ENCODE results near the gene AEBP1.
"Not testable (repeated sequence)": the region's sequence is repeated elsewhere in the genome, so short reads cannot be mapped to it uniquely, and the experiment has no call there.

AEBP1 gene

DNA sequence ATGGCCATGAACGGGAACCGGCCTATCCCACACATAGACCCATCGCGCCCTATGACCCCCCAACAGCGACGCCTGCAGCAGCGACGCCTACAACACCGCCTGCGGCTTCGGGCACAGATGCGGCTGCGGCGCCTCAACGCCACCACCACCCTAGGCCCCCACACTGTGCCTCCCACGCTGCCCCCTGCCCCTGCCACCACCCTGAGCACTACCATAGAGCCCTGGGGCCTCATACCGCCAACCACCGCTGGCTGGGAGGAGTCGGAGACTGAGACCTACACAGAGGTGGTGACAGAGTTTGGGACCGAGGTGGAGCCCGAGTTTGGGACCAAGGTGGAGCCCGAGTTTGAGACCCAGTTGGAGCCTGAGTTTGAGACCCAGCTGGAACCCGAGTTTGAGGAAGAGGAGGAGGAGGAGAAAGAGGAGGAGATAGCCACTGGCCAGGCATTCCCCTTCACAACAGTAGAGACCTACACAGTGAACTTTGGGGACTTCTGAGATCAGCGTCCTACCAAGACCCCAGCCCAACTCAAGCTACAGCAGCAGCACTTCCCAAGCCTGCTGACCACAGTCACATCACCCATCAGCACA, 9.7 kb downstream of the AEBP1 start:
- DNase-seq (ENCODE audit: low read depth, low spot score) = no peak
- H3K27ac ChIP-seq = no peak overlapping the region

DNA sequence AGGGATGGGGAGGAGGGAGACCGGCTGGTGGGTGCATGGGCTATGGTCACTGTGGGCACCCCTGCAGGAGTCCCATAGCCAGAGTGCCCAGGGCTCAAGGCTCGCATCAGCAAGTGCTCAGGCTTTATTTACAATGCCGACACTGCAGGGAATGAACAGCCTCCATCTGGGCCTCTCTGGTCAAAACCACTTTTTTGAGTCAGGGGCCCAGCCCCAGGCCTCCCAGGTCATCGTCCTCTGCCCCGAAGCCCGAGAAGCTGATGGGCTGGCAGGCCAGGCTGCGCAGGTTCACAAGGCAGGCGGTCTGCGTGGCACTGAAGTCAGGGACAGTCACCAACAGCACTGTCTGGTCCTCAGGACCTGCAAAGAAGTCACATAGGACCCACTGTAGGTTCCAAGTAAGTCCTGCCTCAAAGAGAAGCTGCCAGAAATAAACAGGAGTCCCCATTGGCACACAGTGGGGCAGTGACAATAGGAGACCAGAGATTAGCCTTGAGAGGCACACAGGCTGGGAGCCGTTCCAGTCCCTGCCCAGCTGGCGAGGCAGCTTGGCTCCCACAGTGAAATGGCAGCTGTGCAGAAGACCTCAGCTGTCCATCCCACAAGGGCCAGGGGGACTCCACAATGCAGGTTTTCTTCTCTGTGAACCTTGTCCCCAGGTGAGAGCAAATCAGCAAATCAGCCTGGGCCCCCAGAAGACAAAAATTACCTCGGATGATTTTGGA, 10.6 kb downstream of the AEBP1 start:
- H3K27ac ChIP-seq = no peak overlapping the region
- no peak for DNase-seq (ENCODE audit: low read depth, low spot score)

DNA sequence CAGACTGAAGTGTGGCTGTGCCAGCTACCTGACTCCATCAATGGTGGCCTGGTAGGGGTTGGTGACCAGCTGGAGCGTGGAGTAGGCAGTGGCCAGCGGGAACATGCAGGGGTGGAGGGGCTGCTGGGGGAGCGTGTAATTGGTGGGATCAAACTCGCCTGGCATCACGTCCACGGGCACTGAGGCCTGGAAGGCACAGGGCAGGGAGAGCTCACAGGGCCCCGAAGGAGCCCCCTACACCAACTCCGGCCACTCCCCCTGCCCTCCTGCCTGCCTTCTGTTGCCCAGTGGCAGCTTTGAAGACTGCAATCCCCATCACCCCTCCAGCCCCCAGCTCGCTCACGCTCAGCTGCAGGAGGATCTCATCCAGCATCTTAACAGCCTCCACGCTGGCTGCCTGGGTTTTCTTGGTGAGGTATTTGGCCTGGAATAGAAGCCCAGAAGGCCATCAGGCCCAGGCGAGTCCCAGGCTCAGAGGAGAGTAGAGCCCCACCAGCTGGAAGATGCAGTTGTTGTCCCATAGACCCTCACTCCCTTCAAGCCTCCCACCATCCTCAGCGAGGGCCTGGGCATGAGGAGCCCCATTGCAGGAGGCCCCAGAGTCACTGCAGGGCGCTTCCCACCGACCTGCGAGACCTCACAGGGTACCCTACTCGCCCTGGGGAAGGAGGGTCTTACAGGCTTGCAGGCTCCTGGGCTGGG, 12.1 kb downstream of the AEBP1 start:
- no peak overlapping the region for H3K27ac ChIP-seq
- DNase-seq (ENCODE audit: low read depth, low spot score) = no peak

DNA sequence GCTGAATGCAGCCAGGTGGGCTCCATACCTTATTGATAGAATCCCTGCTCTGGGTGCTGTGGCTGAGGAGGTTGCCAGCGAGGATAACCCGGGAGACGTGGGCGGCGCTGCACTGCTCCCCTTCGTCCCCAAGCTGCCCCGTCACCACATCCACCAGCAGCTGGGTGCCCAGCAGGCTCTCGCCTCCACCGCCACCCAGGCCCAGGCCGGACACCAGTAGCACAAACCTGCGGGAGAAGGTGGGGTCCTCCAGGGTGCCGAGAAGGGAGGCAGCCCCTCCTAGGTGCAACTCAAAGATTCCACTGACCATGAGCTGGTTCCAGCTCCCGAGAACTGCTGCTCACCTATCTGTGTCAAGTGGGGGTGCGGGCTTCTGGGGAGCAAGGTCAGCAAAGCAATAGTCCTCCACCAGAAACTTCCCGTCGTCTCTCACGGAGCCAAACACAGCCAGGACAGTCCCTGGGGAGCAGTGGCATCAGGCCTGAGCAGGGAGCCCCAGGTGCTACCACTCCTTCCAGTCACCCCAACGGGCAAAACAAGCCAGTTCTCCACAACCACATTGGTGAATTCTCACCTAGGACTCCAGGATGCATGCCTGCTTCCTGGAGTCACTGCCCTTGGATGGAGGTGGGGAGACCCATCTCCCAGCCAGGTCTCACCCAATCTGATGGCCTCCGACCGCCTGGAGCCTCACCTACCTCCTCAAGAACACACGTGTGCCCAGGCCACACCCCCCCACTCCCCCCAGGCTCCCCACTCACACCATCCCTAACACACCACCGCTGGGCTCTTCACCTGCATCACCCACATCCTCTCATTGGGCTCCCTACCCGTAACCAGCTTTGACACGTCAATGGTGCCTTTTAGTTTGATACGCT, 12.9 kb downstream of the AEBP1 start:
- H3K27ac ChIP-seq = no peak overlapping the region
- no peak for DNase-seq (ENCODE audit: low read depth, low spot score)

DNA sequence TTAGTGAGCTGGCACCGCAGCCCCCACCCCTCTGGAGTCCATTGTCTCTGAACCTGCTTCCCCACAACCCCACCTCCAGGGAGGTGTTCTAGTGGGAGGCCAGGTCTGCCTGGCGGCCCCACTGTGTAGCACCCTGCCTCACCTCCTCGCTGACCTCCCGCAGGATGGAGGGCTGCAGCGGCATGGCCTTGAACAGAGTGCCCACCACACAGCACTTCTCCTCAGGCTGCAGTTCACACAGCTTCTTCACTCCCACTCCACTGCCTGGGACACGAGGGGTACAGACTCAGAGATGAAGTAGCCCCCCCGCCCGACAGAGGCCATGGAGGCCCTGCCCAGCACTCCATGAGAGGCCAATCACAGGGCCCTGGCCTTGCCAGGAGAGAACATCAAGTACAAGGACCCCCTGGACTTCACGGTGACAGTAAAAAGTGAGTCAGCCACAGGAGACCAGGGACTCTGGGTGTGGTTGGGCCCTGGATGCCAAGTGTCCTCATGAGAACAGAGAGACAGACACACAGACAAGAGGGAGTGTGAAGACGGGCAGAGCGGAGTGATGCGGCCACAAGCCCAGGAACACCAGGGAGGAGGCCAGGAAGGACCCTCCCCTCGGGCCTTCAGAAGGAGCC, 13.8 kb downstream of the AEBP1 start:
- no peak for DNase-seq (ENCODE audit: low read depth, low spot score)
- H3K27ac ChIP-seq = no peak overlapping the region

DNA sequence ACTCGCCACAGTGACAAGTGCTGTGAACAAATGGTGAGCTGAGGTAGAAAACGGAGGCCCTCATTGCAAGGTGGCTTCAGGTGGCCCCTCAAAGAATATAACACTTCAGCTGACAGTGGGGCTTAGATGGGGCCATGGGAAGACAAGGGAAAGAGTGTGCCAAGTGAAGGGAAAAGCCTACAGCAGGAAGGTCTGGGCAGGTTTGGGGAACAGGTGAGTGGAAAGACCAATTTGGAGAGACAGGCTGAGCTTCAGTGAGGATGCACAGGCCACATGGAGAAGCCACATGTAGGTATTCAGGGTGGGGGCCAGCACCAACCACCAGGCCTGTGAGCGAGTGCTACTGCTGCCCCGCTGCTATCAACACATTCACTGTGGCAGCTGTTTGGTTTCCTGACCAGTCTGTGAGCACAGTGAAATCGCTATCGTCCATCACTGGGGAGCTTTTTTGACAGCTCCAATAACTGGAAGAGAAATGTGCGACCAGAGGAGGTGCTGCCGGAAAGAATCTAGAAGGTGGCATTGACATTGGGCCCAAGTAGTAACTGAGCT, 15.8 kb downstream of the AEBP1 start:
- no peak overlapping the region for H3K27ac ChIP-seq
- DNase-seq (ENCODE audit: low read depth, low spot score) = no peak

DNA sequence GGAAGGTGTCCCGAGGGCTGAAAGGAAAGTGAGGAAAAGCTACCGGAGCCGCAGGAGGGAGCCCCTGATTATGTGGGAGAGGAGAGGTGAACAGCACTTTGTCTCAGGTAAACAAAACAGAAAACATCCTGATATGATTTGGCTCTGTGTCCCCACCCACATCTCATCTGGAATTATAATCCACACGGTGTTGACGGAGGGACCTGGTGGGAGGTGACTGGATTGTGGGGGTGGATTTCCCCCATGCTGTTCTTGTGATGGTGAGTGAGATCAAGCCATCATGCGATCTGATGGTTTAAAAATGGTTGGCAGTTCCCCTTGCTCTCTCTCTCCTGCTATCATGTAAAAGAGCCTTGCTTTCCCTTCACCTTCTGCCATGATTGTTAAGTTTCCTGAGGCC, 16.2 kb downstream of the AEBP1 start:
- H3K27ac ChIP-seq = no peak overlapping the region
- DNase-seq (ENCODE audit: low read depth, low spot score) = no peak

DNA sequence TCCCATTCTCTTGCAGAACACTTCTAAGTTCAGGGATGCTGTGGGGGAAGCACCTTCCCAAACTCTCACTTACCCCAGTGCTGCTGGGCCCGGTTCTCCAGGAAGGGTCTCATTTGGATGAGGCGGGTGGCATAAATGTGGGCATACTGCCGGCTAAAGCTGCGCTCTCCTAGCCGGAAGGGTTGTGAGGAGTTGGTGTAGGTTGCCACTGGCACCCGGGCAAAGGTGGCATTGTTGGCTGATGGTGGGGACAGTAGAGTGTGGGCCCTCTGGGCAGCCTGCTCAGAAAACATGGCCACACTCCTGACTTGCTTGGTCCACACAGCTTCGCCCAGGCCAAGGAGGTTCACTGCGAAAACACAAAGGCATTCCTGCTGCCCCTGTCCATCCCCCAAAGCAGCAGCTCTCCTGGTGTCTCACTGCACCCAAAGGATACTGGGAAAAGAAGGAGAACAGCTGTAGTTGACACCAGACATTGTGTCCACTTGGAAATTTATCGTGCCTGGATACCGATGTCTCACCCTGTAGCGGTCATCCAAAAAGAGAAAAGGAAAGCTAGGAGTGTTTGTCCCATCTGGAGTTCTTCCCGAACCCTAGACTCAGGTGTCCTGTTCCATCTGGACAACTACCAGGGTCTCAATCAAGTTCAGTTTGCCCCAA, 17.7 kb downstream of the AEBP1 start:
- H3K27ac ChIP-seq = no peak overlapping the region
- no peak for DNase-seq (ENCODE audit: low read depth, low spot score)

DNA sequence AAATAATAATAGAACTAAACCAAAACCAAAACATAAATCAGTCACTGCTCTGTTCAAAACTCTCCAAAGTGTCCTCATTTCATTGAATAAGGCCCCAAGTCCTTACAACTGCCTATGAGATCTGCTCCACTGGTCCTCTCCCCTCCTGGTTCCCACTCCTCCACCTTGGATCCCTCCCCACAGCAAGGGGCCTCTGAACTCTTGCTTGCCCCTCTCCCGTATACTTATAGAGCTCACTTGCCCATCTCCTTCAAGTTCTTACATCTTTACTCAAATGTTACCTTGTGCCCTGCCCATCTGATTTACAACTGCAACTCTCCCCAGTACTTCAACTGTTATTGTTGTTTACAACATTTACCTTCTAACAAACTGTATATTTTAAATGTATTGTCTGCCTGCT, 18.4 kb downstream of the AEBP1 start:
- no peak overlapping the region for H3K27ac ChIP-seq
- no peak for DNase-seq (ENCODE audit: low read depth, low spot score)

GRCh38 chr7:44123190-44124003, 19.3 kb downstream of the AEBP1 start, which contains the start of gene POLD2:
POLD2 (minus strand) TSS chr7:44123548; CDS start chr7:44122053, 1,495 bp downstream.
- DNase-seq (ENCODE audit: low read depth, low spot score) = peak; percentile 45
- no peak within 1 kb of the TSS for H3K27ac ChIP-seq

- DNase-seq (ENCODE audit: low read depth, low spot score) = no peak
- no peak overlapping the region for H3K27ac ChIP-seq
Observed at GRCh38 chr7:44124822-44125202, 20.7 kb downstream of the AEBP1 start.

DNA sequence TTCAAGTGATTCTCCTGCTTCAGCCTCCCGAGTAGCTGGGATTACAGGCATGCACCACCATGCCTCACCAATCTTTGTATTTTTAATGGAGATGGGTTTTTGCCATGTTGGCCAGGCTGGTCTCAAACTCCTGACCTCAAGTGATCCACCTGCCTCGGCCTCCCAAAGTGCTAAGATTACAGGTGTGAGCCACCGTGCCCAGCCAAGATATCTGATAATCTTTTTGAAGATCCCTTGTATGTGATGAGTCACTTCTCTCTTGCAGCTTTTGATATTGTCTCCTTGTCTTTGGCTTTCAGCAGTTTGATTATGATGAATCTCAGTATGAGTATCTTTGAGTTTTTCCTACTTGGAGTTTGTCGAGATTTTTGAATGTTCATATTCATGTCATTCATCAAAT, 22.4 kb downstream of the AEBP1 start:
- DNase-seq (ENCODE audit: low read depth, low spot score); H3K27ac ChIP-seq: not testable (repeated sequence)

DNA sequence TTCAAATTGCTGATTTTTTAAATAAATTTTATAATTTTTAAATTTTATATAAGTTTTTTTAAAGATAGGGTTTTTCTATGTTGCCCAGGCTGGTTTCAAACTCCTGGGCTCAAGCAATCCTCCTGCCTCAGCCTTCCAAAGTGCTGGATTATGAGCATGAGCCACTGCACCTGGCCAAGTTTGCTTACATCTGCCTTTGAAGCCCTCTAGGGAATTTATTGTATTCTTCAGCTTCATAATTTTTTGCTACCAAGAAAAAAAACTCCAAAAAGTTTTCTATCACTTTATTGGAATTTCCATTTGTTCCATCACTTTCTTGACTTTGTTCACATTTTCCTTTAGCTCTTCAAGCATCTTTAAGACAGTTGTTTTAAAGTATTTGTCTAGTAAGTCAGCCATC, 23.0 kb downstream of the AEBP1 start:
- H3K27ac ChIP-seq = no peak overlapping the region
- no peak for DNase-seq (ENCODE audit: low read depth, low spot score)

- no peak for DNase-seq (ENCODE audit: low read depth, low spot score)
- no peak overlapping the region for H3K27ac ChIP-seq
Observed at GRCh38 chr7:44128721-44129582, 24.8 kb downstream of the AEBP1 start.

GRCh38 chr7:44131173-44132029, 27.3 kb downstream of the AEBP1 start:
- DNase-seq (ENCODE audit: low read depth, low spot score) = no peak
- H3K27ac ChIP-seq = no peak overlapping the region

GRCh38 chr7:44132039-44132438, 27.9 kb downstream of the AEBP1 start:
- no peak overlapping the region for H3K27ac ChIP-seq

GRCh38 chr7:44133295-44133694, 29.1 kb downstream of the AEBP1 start:
- no peak for DNase-seq (ENCODE audit: low read depth, low spot score)
- no peak overlapping the region for H3K27ac ChIP-seq

More at GRCh38 chr7:44132039-44132438, 27.9 kb downstream of the AEBP1 start:
- DNase-seq (ENCODE audit: low read depth, low spot score) = no peak
